SK-N-SH (cell line): Measurements from ENCODE around the gene RSRC1.

Source experiments
- EP300 ChIP-seq, 2 experiments: IDR thresholded peaks; 2 replicates each; pipeline versions ENCODE4 v1.4.0 to v1.6.1; 2012; ENCODE audit warnings: borderline replicate concordance in 1 of 2, low read depth in 1 of 2, low read length in 1 of 2
- JUND ChIP-seq: IDR thresholded peaks from 2 replicates; pipeline ENCODE4 v1.4.0; 2012
- MXI1 ChIP-seq: IDR thresholded peaks from 2 replicates; pipeline ENCODE4 v1.6.1; 2012; ENCODE audit warnings: mild to moderate bottlenecking, low read depth, low read length, improper control_type of control experiment
- POLR2AphosphoS5 ChIP-seq: IDR thresholded peaks from 2 replicates; pipeline ENCODE4 v1.6.1; 2012; ENCODE audit warnings: low read depth, low read length
- RFX5 ChIP-seq: IDR thresholded peaks from 2 replicates; pipeline ENCODE4 v1.6.1; 2012; ENCODE audit warnings: mild to moderate bottlenecking, improper control_type of control experiment, low read length
- SMC3 ChIP-seq: IDR thresholded peaks from 2 replicates; pipeline ENCODE4 v1.6.1; 2012; ENCODE audit warnings: low read depth, low read length, improper control_type of control experiment
- TF ChIP-seq, protein P1 (sequence below): fragments of 200-600 bp; sonication (generic); IDR thresholded peaks from 2 replicates; pipeline ENCODE4 v1.6.1; 2017; ENCODE audit warnings: antibody characterized with exemption, mild to moderate bottlenecking, moderate library complexity
- TF ChIP-seq, protein P2 (sequence below): fragments of 150-350 bp; IDR thresholded peaks from 2 replicates; pipeline ENCODE4 v1.6.1; 2016; ENCODE audit warnings: mild to moderate bottlenecking, low read depth, low read length

DNA sequence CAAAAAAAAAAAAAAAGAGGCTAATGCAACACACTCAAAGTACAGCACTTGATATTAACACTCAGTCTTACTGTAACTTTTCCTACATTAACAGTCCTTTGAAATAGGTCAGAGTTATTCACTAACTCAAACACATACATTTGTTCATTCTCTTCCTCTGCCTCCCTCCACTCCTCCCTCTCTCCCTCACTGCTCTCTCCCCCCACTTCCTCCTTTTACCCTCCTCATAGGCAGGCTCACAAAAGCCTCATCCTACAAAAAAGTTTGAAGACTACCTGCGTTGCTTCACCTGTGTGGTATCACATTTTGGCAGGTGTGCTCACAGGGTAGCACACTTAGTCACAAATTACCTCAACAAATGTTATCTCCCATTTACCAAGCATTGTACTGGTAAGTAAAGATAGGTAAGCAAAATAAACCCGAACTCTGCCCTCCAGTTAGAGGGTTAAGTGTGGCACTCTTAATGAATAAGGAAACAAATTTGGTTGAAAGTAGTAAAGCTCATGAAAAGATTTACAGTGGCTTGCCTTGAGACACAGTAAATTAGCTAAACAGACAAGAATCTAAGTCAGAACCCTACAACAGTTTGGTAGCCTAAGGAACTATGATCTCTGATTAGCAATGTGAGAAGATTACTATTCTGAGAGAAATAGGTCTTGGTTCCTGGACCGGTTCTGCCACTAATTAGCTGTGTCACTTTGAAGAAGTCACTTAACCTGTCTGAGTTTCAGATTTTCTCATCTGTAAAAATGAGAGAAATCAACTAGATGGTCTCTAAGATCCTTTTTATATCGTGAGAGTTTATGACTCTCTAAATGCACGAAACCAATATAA, 310.1 kb downstream of the RSRC1 start:
- TF ChIP-seq, protein P1, sequence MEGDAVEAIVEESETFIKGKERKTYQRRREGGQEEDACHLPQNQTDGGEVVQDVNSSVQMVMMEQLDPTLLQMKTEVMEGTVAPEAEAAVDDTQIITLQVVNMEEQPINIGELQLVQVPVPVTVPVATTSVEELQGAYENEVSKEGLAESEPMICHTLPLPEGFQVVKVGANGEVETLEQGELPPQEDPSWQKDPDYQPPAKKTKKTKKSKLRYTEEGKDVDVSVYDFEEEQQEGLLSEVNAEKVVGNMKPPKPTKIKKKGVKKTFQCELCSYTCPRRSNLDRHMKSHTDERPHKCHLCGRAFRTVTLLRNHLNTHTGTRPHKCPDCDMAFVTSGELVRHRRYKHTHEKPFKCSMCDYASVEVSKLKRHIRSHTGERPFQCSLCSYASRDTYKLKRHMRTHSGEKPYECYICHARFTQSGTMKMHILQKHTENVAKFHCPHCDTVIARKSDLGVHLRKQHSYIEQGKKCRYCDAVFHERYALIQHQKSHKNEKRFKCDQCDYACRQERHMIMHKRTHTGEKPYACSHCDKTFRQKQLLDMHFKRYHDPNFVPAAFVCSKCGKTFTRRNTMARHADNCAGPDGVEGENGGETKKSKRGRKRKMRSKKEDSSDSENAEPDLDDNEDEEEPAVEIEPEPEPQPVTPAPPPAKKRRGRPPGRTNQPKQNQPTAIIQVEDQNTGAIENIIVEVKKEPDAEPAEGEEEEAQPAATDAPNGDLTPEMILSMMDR = no peak
- TF ChIP-seq EP300 (IDR thresholded peaks at IDR 0.05; ENCODE audit: borderline replicate concordance in 1 of 2, low read depth in 1 of 2, low read length in 1 of 2) (no peak), MXI1 (no peak), POLR2AphosphoS5 (no peak), JUND (no peak), RFX5 (no peak), SMC3 (no peak)
- TF ChIP-seq, protein P2, sequence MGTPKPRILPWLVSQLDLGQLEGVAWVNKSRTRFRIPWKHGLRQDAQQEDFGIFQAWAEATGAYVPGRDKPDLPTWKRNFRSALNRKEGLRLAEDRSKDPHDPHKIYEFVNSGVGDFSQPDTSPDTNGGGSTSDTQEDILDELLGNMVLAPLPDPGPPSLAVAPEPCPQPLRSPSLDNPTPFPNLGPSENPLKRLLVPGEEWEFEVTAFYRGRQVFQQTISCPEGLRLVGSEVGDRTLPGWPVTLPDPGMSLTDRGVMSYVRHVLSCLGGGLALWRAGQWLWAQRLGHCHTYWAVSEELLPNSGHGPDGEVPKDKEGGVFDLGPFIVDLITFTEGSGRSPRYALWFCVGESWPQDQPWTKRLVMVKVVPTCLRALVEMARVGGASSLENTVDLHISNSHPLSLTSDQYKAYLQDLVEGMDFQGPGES = no peak
